ENCODE results near the gene XRN1. TPM values are rescaled to one million over a fixed set of nuclear protein-coding genes. Genes with fewer than 3 reads are reported as not detected.

Gene XRN1
- total RNA-seq, 1 experiment from 2014 or later: 23.3 TPM

DNA sequence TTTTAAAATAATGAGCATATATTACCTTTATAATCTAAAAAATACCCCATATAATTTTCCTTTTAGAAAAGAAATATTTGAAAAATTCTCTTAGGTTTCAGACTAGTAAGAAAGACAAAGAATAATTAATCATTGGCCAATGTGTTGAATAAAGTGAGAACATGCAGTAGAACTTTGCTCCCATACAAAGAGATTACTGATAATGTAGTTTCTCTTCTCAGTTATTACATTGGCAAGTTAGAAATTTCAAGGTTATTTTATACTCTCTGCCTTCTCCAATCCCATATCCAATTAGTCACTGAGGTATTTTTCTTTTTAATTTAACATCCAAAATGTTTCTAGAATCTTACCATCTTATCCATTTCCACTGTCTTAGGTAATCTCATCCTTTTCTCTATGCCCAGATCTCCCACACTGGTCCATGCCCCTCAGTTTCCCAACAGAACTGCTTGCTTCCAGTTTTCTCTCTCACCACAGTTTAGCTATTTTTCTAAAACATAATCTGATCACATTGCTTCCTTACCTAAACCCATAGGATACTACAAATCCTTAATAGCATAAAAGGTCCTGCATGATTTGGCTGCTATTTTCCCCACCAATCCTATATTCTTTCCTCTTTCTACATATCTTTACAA is 10.8 kb downstream of the XRN1 start:
- BruUV-seq (replicated peaks): no TSS peak
- no peak overlapping the region for H3K4me3 ChIP-seq (ENCODE audit: low read depth, low read length)
- TF ChIP-seq, protein P1, sequence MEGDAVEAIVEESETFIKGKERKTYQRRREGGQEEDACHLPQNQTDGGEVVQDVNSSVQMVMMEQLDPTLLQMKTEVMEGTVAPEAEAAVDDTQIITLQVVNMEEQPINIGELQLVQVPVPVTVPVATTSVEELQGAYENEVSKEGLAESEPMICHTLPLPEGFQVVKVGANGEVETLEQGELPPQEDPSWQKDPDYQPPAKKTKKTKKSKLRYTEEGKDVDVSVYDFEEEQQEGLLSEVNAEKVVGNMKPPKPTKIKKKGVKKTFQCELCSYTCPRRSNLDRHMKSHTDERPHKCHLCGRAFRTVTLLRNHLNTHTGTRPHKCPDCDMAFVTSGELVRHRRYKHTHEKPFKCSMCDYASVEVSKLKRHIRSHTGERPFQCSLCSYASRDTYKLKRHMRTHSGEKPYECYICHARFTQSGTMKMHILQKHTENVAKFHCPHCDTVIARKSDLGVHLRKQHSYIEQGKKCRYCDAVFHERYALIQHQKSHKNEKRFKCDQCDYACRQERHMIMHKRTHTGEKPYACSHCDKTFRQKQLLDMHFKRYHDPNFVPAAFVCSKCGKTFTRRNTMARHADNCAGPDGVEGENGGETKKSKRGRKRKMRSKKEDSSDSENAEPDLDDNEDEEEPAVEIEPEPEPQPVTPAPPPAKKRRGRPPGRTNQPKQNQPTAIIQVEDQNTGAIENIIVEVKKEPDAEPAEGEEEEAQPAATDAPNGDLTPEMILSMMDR (IDR thresholded peaks at IDR 0.05; ENCODE audit: insufficient read depth in 1 of 2, low read depth in 1 of 2, low read length in 1 of 2, severe bottlenecking in 1 of 2, unreplicated experiment in 1 of 2): no peak
- Mint-ChIP-seq H3K4me3 (ENCODE audit: unreplicated experiment) (no peak overlapping the region), H3K27me3 (ENCODE audit: insufficient read depth, unreplicated experiment) (no peaks in the 10 kb centered on the region), H3K4me1 (ENCODE audit: low read depth, unreplicated experiment) (peaks cover 15% of the 10 kb centered on the region), H3K27ac (ENCODE audit: unreplicated experiment) (no peak overlapping the region), H3K9me3 (ENCODE audit: unreplicated experiment) (no peaks in the 10 kb centered on the region), H3K36me3 (ENCODE audit: insufficient read depth, unreplicated experiment) (peaks cover 20% of the 10 kb centered on the region)
- ChIA-PET CTCF (no interaction called here), POLR2A (no interaction called here)
- no peak for DNase-seq
- intact Hi-C loops (cut with micrococcal nuclease; ENCODE audit: unreplicated experiment): no loop called here
- H3K27me3 ChIP-seq (replicated peaks; ENCODE audit: control insufficient read depth, insufficient read depth, low read length): no peaks in the 10 kb centered on the region
- no peaks in the 10 kb centered on the region for H3K9me3 ChIP-seq
- peaks cover 13% of the 10 kb centered on the region for H3K4me1 ChIP-seq
- H3K36me3 ChIP-seq (ENCODE audit: control insufficient read depth, insufficient read depth, low read length): no peaks in the 10 kb centered on the region

DNA sequence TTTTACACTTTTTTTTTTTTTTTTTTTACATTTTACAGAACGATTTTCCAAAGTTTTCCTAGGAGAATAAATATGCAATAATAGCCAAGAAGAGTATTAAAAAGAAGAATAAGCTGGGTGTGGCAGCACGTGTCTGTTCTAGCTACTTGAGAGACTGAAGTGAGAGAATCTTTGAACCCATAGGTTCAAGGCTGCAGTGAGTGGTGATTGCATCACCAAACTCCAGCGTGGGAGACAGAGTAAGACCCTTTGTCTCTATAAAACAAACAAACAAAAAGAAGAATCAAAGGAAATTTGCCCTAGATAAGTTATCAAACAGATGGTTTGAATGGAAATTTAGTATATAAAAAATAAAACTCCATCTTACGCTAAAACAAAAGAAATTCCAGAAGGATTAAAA is 13.3 kb downstream of the XRN1 start:
- H3K27me3 Mint-ChIP-seq (ENCODE audit: insufficient read depth, unreplicated experiment): no peaks in the 10 kb centered on the region
- no peak overlapping the region for H3K4me3 Mint-ChIP-seq (ENCODE audit: unreplicated experiment)
- Histone ChIP-seq H3K36me3 (ENCODE audit: control insufficient read depth, insufficient read depth, low read length) (no peaks in the 10 kb centered on the region), H3K4me1 (0 out of 2 replicates have a peak, but pooled peaks cover 6% of the 10 kb centered on the region), H3K27me3 (replicated peaks; ENCODE audit: control insufficient read depth, insufficient read depth, low read length) (no peaks in the 10 kb centered on the region), H3K9me3 (no peaks in the 10 kb centered on the region), H3K4me3 (ENCODE audit: low read depth, low read length) (no peak overlapping the region)
- ChIA-PET CTCF (interaction anchor here (0.7 kb wide), 2 partner anchors 241 to 1210 kb away, joined by 5 to 7 read pairs; no protein-coding TSS in a partner anchor), POLR2A (no interaction called here)
- no peak for DNase-seq
- no peak overlapping the region for H3K27ac Mint-ChIP-seq (ENCODE audit: unreplicated experiment)
- H3K36me3 Mint-ChIP-seq (ENCODE audit: insufficient read depth, unreplicated experiment): peaks cover 29% of the 10 kb centered on the region
- no peaks in the 10 kb centered on the region for H3K9me3 Mint-ChIP-seq (ENCODE audit: unreplicated experiment)
- no TSS peak for BruUV-seq (replicated peaks)
- intact Hi-C loops (cut with micrococcal nuclease; ENCODE audit: unreplicated experiment): no loop called here
- TF ChIP-seq, protein P1 (IDR thresholded peaks at IDR 0.05; ENCODE audit: insufficient read depth in 1 of 2, low read depth in 1 of 2, low read length in 1 of 2, severe bottlenecking in 1 of 2, unreplicated experiment in 1 of 2): no peak
- H3K4me1 Mint-ChIP-seq (ENCODE audit: low read depth, unreplicated experiment): peaks cover 13% of the 10 kb centered on the region

DNA sequence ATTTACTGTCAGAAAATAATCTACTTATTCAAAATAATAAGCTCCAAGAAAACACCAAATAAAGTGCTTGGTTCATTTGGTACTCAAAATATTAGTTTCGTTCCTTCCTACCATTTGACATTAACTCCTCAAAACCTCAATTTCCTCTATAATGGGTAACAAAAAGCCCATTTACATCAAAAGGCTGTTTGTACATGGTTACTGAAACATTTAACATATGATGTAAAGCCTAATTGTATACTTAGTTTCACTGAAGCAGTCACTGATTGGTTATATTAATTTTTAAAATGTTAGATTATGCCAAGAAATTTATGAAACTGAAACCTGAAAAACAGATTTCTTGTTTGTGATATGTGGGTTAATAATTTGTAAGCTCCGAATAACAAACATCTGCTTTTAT is 14.7 kb downstream of the XRN1 start:
- ChIA-PET CTCF (no interaction called here), POLR2A (interaction anchor here (0.6 kb wide), 1 partner anchor 14 kb away, joined by 3 read pairs; no protein-coding TSS in a partner anchor)
- BruUV-seq (replicated peaks): no TSS peak
- H3K27ac Mint-ChIP-seq (ENCODE audit: unreplicated experiment): no peak overlapping the region
- Histone ChIP-seq H3K4me1 (0 out of 2 replicates have a peak, but pooled peaks cover 6% of the 10 kb centered on the region), H3K9me3 (no peaks in the 10 kb centered on the region), H3K36me3 (ENCODE audit: control insufficient read depth, insufficient read depth, low read length) (no peaks in the 10 kb centered on the region), H3K4me3 (ENCODE audit: low read depth, low read length) (no peak overlapping the region), H3K27me3 (replicated peaks; ENCODE audit: control insufficient read depth, insufficient read depth, low read length) (no peaks in the 10 kb centered on the region)
- no peak overlapping the region for H3K4me3 Mint-ChIP-seq (ENCODE audit: unreplicated experiment)
- no peaks in the 10 kb centered on the region for H3K27me3 Mint-ChIP-seq (ENCODE audit: insufficient read depth, unreplicated experiment)
- H3K4me1 Mint-ChIP-seq (ENCODE audit: low read depth, unreplicated experiment): peaks cover 6% of the 10 kb centered on the region
- H3K9me3 Mint-ChIP-seq (ENCODE audit: unreplicated experiment): no peaks in the 10 kb centered on the region
- TF ChIP-seq, protein P1 (IDR thresholded peaks at IDR 0.05; ENCODE audit: insufficient read depth in 1 of 2, low read depth in 1 of 2, low read length in 1 of 2, severe bottlenecking in 1 of 2, unreplicated experiment in 1 of 2): no peak
- intact Hi-C loops (cut with micrococcal nuclease; ENCODE audit: unreplicated experiment): no loop called here
- H3K36me3 Mint-ChIP-seq (ENCODE audit: insufficient read depth, unreplicated experiment): peaks cover 29% of the 10 kb centered on the region
- DNase-seq: no peak

All from Caco-2 (cell line).